ENCODE data around the gene TMEM14B. TPM values are rescaled to one million over a fixed set of nuclear protein-coding genes. Genes with fewer than 3 reads are reported as not detected.
"Not testable (repeated sequence)": the region's sequence is repeated elsewhere in the genome, so short reads cannot be mapped to it uniquely, and the experiment has no call there.

The TMEM14B gene
- total RNA-seq, 1 experiment from 2014 or later, result 120 TPM

- no peak for DNase-seq (ENCODE audit: low read depth)
Measured at GRCh38 chr6:10745116-10745515, 2.5 kb upstream of the TMEM14B start.

GRCh38 chr6:10746915-10747250, 722 bp upstream of the TMEM14B start:
- no peak for DNase-seq (ENCODE audit: low read depth)

DNA sequence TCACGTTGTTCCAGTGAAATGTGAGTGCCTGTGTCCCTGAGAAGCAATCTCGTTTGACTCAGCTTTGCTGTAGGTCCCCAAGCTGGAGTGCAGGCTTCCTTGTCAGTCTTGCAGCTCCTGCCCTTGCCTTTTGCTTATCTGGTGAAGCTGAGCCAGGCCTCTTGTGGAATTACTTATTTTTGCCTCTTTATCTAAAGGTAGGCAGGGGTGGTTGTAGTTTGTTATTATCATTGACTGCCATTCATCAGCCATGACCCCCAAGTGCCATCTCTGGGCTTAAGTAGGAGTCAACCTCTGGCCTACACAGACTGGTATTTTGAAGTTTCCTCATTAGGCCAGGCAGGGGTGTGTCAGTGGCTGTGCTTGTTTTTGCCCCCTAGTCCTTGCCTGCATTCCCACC, 2.1 kb downstream of the TMEM14B start:
- DNase-seq (ENCODE audit: low read depth), result no peak

DNA sequence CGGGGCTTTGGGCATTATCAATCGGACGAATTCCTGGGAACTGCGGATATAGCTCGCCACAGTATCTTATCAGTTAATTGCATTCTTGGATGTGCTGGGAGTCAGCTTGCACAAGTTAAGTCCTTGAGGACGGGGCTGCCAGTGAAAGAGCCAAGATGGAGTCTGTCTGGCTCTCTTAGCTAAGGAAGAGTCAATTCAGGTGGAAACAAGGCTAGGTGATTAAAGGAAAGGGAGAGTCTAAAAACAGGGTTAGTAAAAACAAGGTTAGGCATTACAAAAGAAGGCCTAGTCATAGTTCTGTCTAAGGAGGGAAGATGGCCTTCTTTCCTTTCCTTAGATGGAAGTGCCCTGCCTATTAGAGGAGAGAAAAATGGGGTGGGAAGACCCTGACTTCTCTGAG, 3.0 kb downstream of the TMEM14B start:
- DNase-seq (ENCODE audit: low read depth), result not testable (repeated sequence)

DNA sequence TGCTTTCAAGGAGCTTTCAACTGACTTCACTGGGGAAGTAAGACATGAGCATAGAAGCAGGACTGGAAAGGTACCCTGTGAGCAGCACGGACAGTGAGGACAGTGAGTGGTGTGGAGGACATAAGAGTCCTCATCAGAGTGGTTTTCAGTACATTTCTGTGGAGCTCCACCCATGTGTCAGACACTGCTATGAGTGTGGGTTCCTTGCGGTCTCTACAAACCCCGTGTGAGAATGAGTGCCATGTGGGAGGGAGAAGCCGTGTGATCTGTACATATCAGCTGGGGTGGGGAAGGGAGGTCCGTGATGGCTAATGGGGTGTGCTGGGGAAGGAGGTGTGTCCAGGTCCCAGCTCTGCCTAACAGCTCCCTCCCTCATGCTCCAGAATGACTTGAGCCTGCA, 4.2 kb downstream of the TMEM14B start:
- not testable (repeated sequence) for DNase-seq (ENCODE audit: low read depth)

- no peak for DNase-seq (ENCODE audit: low read depth)
Measured at GRCh38 chr6:10756085-10756484, 8.5 kb downstream of the TMEM14B start.

DNA sequence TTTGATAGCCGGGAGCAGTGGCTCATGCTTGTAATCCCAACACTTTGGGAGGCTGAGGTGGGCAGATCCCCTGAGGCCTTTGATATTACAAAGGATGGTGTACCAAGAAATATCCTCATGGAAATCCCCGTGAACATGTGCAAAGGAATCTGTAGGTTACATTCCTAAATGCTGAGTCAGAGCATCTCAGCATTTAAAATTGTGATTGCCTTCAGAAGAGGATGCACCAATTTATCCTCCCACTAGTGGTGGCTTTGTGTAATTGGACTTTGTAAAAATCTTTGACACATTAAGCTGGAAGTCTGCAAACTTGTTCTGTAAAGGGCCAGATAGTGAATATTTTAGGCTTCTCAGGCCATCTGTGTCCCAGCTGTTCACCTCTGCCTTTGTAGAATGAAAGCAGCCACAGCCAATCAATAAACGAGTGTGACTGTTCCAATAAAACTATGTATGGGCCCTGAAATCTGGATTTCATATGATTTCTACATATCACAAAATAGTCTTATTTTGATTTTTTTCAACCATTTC, 11.8 kb downstream of the TMEM14B start:
- DNase-seq (ENCODE audit: low read depth), result peak; percentile 93

DNA sequence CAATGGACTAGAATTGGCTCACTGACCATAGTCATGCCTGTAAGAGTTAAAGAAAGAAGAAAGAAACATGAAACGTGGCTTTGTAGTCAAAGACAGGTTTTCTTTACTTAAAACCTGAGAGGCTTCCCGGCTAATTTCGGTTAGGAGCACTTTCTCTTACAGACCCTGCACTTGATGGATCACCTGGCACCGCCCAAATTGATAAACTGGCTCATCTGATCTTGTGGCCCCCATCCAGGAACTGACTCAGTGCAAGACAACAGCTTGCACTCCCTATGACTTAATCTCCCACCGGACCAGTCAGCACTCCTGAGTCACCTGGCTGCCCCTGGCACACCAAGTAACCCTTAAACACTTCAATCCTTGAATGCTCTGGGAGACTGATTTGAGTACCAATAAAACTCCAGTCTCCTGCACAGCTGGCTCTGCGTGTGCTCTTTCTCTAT, 12.3 kb downstream of the TMEM14B start:
- peak; percentile 93 for DNase-seq (ENCODE audit: low read depth)

DNA sequence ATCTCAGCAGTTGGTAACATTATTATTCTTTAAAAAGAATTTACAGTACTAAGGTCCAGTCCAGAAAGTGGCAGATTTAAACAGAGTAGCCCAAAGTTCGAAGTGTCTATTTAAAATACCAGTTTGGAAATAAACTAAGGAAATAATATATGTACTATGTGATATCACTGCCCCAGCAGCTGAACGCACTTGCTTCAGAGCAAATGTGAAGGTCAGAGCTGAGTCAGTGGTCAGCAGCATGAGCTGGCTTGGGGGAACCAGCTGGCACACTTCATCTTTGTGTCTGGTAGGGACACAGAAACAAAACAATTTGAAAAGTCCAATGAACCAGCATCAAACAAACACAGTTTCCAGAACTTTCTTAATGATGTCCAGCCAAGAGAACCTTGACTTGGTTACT, 15.4 kb downstream of the TMEM14B start:
- peak; percentile 23 for DNase-seq (ENCODE audit: low read depth)

DNA sequence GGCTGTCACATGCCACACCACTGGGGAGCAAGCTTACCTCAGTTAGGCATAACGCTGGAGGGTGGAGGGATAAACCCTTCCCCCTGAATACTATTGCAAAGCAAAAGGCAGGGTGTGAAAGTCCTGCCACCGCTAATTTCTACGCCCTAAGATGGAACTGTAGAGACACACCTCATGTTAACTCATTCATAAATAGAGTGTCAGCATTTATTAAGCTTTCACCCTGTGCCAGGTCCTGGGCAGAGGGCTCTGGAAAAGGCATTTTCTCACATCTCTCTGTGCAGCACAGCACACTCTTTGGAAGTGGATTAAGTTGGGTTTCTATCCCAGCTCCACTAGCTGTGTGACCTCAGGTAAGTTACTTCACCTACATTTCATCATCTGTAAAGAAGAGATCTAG, 21.8 kb downstream of the TMEM14B start:
- DNase-seq (ENCODE audit: low read depth), result no peak

GRCh38 chr6:10771371-10771894, 23.8 kb downstream of the TMEM14B start:
- DNase-seq (ENCODE audit: low read depth), result no peak

DNA sequence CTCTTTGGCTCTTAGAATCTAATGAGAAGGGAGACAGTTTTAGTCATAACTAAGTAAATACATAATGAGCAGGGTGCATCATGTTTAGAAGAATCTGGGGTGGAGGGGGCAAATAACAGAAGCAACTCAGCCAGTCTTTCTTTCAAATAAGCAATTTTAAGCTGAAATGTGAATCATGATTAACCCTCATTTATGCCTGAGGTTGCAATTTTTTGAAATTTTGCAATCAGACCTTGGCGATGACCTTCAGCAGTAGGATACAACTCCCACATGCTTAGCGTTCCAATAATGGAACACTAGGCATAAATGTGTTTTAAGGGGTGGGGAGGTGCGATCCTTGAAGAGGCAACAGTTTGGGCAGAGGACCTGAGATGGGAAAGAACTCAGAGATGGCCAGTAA, 30.6 kb downstream of the TMEM14B start:
- DNase-seq (ENCODE audit: low read depth), result no peak

GRCh38 chr6:10779076-10779475, 31.5 kb downstream of the TMEM14B start:
- no peak for DNase-seq (ENCODE audit: low read depth)

GRCh38 chr6:10791673-10792072, 44.1 kb downstream of the TMEM14B start:
- no peak for DNase-seq (ENCODE audit: low read depth)

DNA sequence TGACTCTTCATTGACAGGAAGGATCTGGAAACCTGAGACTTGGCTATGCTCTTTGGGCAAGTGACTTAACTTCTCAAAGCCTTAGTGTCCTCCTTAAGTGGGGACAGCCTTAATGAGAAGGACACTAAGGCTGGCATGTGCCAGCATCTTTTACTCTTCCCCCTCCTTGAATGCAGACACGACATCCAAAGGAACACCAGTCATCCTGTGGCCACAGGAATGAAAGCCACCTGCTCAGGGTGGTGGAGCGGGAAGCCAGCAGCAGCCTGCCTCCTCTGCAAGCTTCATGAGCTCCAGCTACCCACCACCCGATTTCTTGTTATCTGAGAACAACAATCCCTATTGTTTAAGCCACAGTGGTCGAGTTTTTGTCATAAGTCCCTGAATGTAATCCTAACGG, 44.5 kb downstream of the TMEM14B start:
- DNase-seq (ENCODE audit: low read depth), result no peak

- no peak for DNase-seq (ENCODE audit: low read depth)
Measured at GRCh38 chr6:10793035-10793434, 45.4 kb downstream of the TMEM14B start.

DNA sequence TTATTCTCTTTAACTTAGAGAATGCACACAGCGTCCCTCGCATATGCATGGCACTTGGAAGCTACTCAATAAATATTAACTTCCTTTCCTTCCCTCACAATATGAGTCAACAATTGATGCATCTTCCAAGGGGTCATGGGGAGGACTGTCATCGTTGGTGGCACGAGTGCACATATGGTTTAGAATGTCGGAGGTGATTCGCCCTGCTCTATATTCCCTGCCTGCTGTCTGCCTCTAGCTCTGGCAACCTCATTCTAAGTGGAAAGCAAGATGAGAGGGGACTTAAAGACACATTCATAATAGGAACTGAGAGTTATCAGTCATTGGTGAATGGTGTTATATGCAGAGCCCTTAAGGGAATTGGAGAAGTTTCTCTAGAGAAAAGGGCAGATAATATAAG, 46.1 kb downstream of the TMEM14B start:
- DNase-seq (ENCODE audit: low read depth), result peak; percentile 2

- no peak for DNase-seq (ENCODE audit: low read depth)
Measured at GRCh38 chr6:10794239-10794638, 46.6 kb downstream of the TMEM14B start.

GRCh38 chr6:10800810-10801209, 53.2 kb downstream of the TMEM14B start:
- peak; percentile 26 for DNase-seq (ENCODE audit: low read depth)

- DNase-seq (ENCODE audit: low read depth), result peak; percentile 65
Measured at GRCh38 chr6:10801224-10801848, 53.7 kb downstream of the TMEM14B start.
